Calu3 (cell line): ENCODE measurements around the gene FITM1. TPM values are rescaled to one million over a fixed set of nuclear protein-coding genes. Genes with fewer than 3 reads are reported as not detected.

Experiments used
- BruUV-seq: library from RNA; stranded (reverse); fragments of 400-500 nt; replicated peaks from 2 replicates; lab custom pipeline; 2021; lab: Mats Ljungman, UMichigan
- CTCF ChIA-PET: fragments of 300-600 bp; sonication (Branson Sonifier 250); formaldehyde crosslinking; loops from one replicate; lab custom pipeline; 2022; ENCODE audit warnings: antibody characterized with exemption; lab: Charles Lee
- DNase-seq: peaks from one replicate; pipeline ENCODE4 v3.0.0; 2022
- H3K27ac Mint-ChIP-seq: one replicate; pipeline ENCODE4 v1.8.0; 2022; ENCODE audit warnings: mixed read lengths; ENCODE audit not compliant: unreplicated experiment
- H3K27me3 Mint-ChIP-seq: one replicate; pipeline ENCODE4 v1.8.0; 2022; ENCODE audit warnings: mixed read lengths; ENCODE audit not compliant: unreplicated experiment
- H3K36me3 Mint-ChIP-seq: one replicate; pipeline ENCODE4 v1.8.0; 2022; ENCODE audit warnings: mild to moderate bottlenecking, moderate library complexity, mixed read lengths; ENCODE audit not compliant: insufficient read depth, unreplicated experiment
- H3K4me1 Mint-ChIP-seq: one replicate; pipeline ENCODE4 v1.8.0; 2022; ENCODE audit warnings: mild to moderate bottlenecking, low read depth, mixed read lengths; ENCODE audit not compliant: unreplicated experiment
- H3K4me3 Mint-ChIP-seq: one replicate; pipeline ENCODE4 v1.8.0; 2022; ENCODE audit warnings: mild to moderate bottlenecking, low read depth, moderate library complexity, mixed read lengths; ENCODE audit not compliant: unreplicated experiment
- H3K9me3 Mint-ChIP-seq: one replicate; pipeline ENCODE4 v1.8.0; 2022; ENCODE audit warnings: low read depth, mixed read lengths; ENCODE audit not compliant: unreplicated experiment
- intact Hi-C: fragments of 100-400 bp; cut with micrococcal nuclease; formaldehyde crosslinking; loops from one replicate; pipeline ENCODE4 v1.10.0; 2022; ENCODE audit not compliant: unreplicated experiment
- total RNA-seq: library from RNA; stranded (reverse); gene quantifications from 2 replicates; pipeline ENCODE4 v1.2.3, GENCODE V29; 2022
- TF ChIP-seq, protein P1 (sequence below): fragments of 200-600 bp; IDR thresholded peaks from one replicate; pipeline ENCODE4 v1.8.0; 2022; ENCODE audit warnings: antibody characterized with exemption; ENCODE audit not compliant: unreplicated experiment

Gene FITM1
- total RNA-seq, 1 experiment from 2014 or later = 0.47 TPM

DNA sequence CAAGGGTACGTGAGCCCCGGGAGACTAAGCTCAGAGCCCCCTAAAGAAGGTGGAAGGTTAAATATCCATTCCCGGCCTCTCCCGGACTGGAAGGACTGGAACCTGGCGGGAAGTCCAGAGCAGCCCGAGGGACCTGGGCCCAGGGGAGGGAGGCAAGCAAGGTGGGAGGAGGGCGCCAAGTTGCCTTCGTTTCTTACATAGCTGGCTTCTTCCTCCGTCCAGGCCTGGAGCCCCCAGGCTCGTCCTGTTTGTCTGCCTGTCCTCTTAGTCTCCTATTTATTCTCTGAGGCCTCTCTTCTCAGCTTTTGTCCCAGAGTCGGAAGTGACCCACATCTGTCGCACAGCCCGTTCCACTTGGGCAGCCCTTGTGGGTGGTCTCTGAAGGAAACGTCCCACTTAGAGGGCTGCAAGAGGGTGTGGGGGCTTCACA lies 35.6 kb upstream of the FITM1 start:
- CTCF ChIA-PET = interaction anchor here (0.6 to 5.7 kb wide), 6 partner anchors 14 to 103 kb away, joined by 3 to 68 read pairs (median 14); partner anchors contain the start of genes DCAF11, IRF9 and NRL
- DNase-seq = no peak
- Mint-ChIP-seq H3K27me3 (no peaks in the 10 kb centered on the region), H3K4me3 (peak overlapping the region; percentile 92), H3K36me3 (peaks cover 43% of the 10 kb centered on the region), H3K27ac (peak overlapping the region; percentile 94), H3K9me3 (no peaks in the 10 kb centered on the region), H3K4me1 (peaks cover 27% of the 10 kb centered on the region)
- no TSS peak for BruUV-seq
- TF ChIP-seq, protein P1, sequence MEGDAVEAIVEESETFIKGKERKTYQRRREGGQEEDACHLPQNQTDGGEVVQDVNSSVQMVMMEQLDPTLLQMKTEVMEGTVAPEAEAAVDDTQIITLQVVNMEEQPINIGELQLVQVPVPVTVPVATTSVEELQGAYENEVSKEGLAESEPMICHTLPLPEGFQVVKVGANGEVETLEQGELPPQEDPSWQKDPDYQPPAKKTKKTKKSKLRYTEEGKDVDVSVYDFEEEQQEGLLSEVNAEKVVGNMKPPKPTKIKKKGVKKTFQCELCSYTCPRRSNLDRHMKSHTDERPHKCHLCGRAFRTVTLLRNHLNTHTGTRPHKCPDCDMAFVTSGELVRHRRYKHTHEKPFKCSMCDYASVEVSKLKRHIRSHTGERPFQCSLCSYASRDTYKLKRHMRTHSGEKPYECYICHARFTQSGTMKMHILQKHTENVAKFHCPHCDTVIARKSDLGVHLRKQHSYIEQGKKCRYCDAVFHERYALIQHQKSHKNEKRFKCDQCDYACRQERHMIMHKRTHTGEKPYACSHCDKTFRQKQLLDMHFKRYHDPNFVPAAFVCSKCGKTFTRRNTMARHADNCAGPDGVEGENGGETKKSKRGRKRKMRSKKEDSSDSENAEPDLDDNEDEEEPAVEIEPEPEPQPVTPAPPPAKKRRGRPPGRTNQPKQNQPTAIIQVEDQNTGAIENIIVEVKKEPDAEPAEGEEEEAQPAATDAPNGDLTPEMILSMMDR = no peak
- intact Hi-C loops = no loop called here

DNA sequence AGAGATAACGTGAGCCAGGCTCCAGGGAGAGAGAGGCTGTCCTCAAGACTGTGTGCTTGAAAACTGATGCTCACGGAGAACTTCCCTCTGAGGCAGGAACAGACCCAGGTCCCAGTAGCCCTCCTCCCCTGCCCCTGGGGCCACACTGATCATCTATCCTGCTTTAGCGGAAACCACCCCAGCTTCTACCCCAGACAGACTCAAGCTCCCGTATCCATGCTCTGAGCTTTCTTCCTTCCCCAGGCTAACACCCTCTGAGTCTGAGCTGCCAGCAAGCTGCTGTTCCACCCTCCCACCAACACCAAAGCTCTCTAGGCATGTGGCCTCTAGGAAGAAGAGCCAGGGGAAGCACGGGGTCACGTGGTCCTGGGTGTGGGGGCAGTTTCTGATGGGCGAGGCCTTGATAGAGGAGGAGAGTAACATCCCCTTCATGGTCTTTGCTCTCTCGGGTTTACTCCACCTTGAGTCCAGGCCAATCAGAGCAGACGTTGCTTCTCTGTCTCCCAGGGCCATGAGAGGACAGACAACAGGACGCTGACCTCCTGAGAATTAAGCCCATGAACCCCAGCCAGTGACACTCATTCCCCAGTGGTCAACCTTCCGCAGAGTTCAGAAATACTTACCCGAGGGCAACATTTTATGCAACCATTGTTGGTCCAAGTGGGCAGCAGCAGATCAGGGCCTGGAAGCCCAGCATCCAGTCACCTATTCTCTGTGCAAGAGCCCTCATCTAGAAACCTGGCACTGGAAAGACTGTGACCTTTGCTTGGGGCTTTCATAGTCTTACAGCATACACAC lies 35.0 kb upstream of the FITM1 start:
- intact Hi-C loops = no loop called here
- no peaks in the 10 kb centered on the region for H3K27me3 Mint-ChIP-seq
- H3K36me3 Mint-ChIP-seq = peaks cover 49% of the 10 kb centered on the region
- CTCF ChIA-PET = interaction anchor here (0.8 to 5.7 kb wide), 5 partner anchors 13 to 65 kb away, joined by 3 to 68 read pairs (median 23); partner anchors contain the start of genes DCAF11, IRF9 and NRL
- H3K9me3 Mint-ChIP-seq = no peaks in the 10 kb centered on the region
- H3K4me3 Mint-ChIP-seq = peak overlapping the region; percentile 92
- peak; percentile 34 for DNase-seq
- peak overlapping the region; percentile 94 for H3K27ac Mint-ChIP-seq
- no TSS peak for BruUV-seq
- peaks cover 27% of the 10 kb centered on the region for H3K4me1 Mint-ChIP-seq
- TF ChIP-seq, protein P1 = no peak

DNA sequence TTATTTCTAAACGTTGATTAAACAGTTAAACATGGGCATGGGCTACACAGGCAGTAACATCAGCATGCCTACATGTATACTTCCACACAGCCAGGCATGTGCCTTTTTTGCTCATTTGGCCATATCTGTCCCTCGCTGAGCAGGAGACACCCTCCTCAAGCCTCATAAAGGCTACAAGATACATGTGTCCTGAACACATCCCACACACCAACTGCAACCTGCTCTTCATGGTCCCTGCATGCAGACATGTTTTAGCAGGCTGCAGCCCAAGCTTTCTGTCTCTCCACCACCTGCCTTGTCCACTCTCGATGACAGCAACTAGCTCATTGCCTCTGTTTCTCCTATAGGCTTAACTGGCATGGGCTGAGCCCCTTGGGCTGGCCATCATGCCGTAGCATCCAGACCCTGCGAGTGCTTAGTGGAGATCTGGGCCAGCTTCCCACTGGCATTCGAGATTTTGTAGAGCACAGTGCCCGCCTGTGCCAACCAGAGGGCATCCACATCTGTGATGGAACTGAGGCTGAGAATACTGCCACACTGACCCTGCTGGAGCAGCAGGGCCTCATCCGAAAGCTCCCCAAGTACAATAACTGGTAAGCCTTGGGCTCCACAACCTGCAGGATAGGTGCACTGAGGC lies 33.8 kb upstream of the FITM1 start:
- Mint-ChIP-seq H3K27ac (no peak overlapping the region), H3K4me3 (peak overlapping the region; percentile 39), H3K36me3 (peaks cover 58% of the 10 kb centered on the region), H3K27me3 (no peaks in the 10 kb centered on the region), H3K4me1 (peaks cover 27% of the 10 kb centered on the region), H3K9me3 (no peaks in the 10 kb centered on the region)
- no TSS peak for BruUV-seq
- intact Hi-C loops = no loop called here
- CTCF ChIA-PET = interaction anchor here (0.7 to 5.5 kb wide), 3 partner anchors 12 to 219 kb away, joined by 5 to 45 read pairs (median 8); no protein-coding TSS in a partner anchor
- no peak for DNase-seq
- TF ChIP-seq, protein P1 = no peak

DNA sequence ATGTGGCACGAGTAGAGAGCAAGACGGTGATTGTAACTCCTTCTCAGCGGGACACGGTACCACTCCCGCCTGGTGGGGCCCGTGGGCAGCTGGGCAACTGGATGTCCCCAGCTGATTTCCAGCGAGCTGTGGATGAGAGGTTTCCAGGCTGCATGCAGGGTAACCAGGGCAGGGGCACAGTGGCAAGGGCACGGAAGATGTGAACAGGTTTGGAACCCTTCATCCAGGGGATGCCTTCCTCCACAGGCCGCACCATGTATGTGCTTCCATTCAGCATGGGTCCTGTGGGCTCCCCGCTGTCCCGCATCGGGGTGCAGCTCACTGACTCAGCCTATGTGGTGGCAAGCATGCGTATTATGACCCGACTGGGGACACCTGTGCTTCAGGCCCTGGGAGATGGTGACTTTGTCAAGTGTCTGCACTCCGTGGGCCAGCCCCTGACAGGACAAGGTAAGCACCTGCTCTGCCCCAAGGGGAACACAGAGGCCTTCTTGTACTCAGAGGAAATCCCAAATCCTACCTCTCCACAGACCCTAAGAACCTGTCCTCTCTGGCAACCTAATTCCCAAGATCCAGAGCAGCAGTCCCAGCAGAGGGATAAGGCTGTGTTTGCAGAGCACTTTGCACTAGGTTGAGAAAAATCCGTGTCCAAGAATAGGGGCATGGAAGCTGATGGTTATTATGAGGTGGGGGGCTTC lies 32.1 kb upstream of the FITM1 start:
- intact Hi-C loops = no loop called here
- BruUV-seq = no TSS peak
- Mint-ChIP-seq H3K4me1 (peaks cover 12% of the 10 kb centered on the region), H3K9me3 (no peaks in the 10 kb centered on the region), H3K27ac (no peak overlapping the region), H3K4me3 (no peak overlapping the region), H3K27me3 (no peaks in the 10 kb centered on the region), H3K36me3 (peaks cover 63% of the 10 kb centered on the region)
- DNase-seq = no peak
- CTCF ChIA-PET = interaction anchor here (0.6 to 1.3 kb wide), 2 partner anchors 10 to 30 kb away, joined by 3 to 5 read pairs; no protein-coding TSS in a partner anchor
- TF ChIP-seq, protein P1 = no peak
